Endothelial cell (in vitro differentiated cells): Measurements from ENCODE around the gene ZNF253. TPM values are rescaled to one million over a fixed set of nuclear protein-coding genes. Genes with fewer than 3 reads are reported as not detected.

Experiments used
- DNase-seq: peaks from one replicate; pipeline ENCODE4 v3.0.0; 2021; ENCODE audit warnings: low spot score
- H3K27ac Mint-ChIP-seq: one replicate; pipeline ENCODE4 v1.8.0; 2021; ENCODE audit warnings: mixed read lengths, inconsistent platforms; ENCODE audit not compliant: unreplicated experiment
- H3K27me3 Mint-ChIP-seq: one replicate; pipeline ENCODE4 v1.8.0; 2021; ENCODE audit warnings: mild to moderate bottlenecking, moderate library complexity, mixed read lengths, inconsistent platforms; ENCODE audit not compliant: unreplicated experiment
- H3K36me3 Mint-ChIP-seq: one replicate; pipeline ENCODE4 v1.8.0; 2021; ENCODE audit warnings: mild to moderate bottlenecking, low read depth, mixed read lengths, inconsistent platforms; ENCODE audit not compliant: unreplicated experiment
- H3K4me1 Mint-ChIP-seq: one replicate; pipeline ENCODE4 v1.8.0; 2021; ENCODE audit warnings: mild to moderate bottlenecking, mixed read lengths, inconsistent platforms; ENCODE audit not compliant: unreplicated experiment
- H3K4me3 Mint-ChIP-seq: one replicate; pipeline ENCODE4 v1.8.0; 2021; ENCODE audit warnings: mild to moderate bottlenecking, mixed read lengths, inconsistent platforms; ENCODE audit not compliant: unreplicated experiment
- H3K9me3 Mint-ChIP-seq: one replicate; pipeline ENCODE4 v1.8.0; 2021; ENCODE audit warnings: mixed read lengths, inconsistent platforms; ENCODE audit not compliant: unreplicated experiment
- CTCF ChIP-seq: fragments of 200-600 bp; sonication (generic); IDR thresholded peaks from one replicate; pipeline ENCODE4 v1.5.0; 2021; ENCODE audit warnings: antibody characterized with exemption; ENCODE audit not compliant: unreplicated experiment
- total RNA-seq: library from RNA; stranded (reverse); fragmentation: NEBNext Ultra II Directional; extraction: Animal tissue kit (Norgen Biotek cat#: 25700); gene quantifications from one replicate; pipeline ENCODE4 v1.2.1, GENCODE V29; 2021; ENCODE audit not compliant: unreplicated experiment

Gene ZNF253
- total RNA-seq, 1 donor from 2014 or later = 23.3 TPM

- H3K9me3 Mint-ChIP-seq = peaks cover 26% of the 10 kb centered on the region
- no peak overlapping the region for H3K27ac Mint-ChIP-seq
- no peak for DNase-seq
- H3K27me3 Mint-ChIP-seq = peaks cover 2% of the 10 kb centered on the region
- no peak for TF ChIP-seq CTCF
- H3K4me3 Mint-ChIP-seq = no peak overlapping the region
- H3K36me3 Mint-ChIP-seq = peaks cover 34% of the 10 kb centered on the region
- H3K4me1 Mint-ChIP-seq = no peaks in the 10 kb centered on the region
Measured at GRCh38 chr19:19938449-19938848, 72.8 kb downstream of the ZNF253 start.

GRCh38 chr19:19943848-19944582 lies 78.3 kb downstream of the ZNF253 start:
- Mint-ChIP-seq H3K9me3 (no peaks in the 10 kb centered on the region), H3K4me3 (no peak overlapping the region)

More at GRCh38 chr19:19943848-19944582, 78.3 kb downstream of the ZNF253 start:
- Mint-ChIP-seq H3K36me3 (peaks cover 16% of the 10 kb centered on the region), H3K27me3 (peaks cover 1% of the 10 kb centered on the region), H3K27ac (no peak overlapping the region), H3K4me1 (no peaks in the 10 kb centered on the region)
- no peak for DNase-seq
- no peak for TF ChIP-seq CTCF

Other genes with a start within 250 kb of the ZNF253 start
- gene PBX4, start 247.2 kb upstream of the ZNF253 start, total RNA-seq = 0.82 TPM
- 35.5 TPM for gene LPAR2, start 237.7 kb upstream of the ZNF253 start, total RNA-seq
- gene GMIP, start 222.2 kb upstream of the ZNF253 start, total RNA-seq = 18.5 TPM
- 56.7 TPM for gene ATP13A1, start 202.2 kb upstream of the ZNF253 start, total RNA-seq
- 29.5 TPM for gene ZNF101, start 197.0 kb upstream of the ZNF253 start, total RNA-seq
- 6.8 TPM for gene ZNF14, start 132.8 kb upstream of the ZNF253 start, total RNA-seq
- 19.9 TPM for gene ZNF506, start 44.1 kb upstream of the ZNF253 start, total RNA-seq
- gene ZNF93, start 35.1 kb downstream of the ZNF253 start, total RNA-seq = 30.4 TPM
- 25.6 TPM for gene ZNF682, start 173.6 kb downstream of the ZNF253 start, total RNA-seq
- gene ZNF90, start 212.1 kb downstream of the ZNF253 start, total RNA-seq = 16.7 TPM